ENCODE results near the gene SLC35F1. TPM values are rescaled to one million over a fixed set of nuclear protein-coding genes. Genes with fewer than 3 reads are reported as not detected.

The SLC35F1 gene
- total and polyA plus RNA-seq, 9 of the 15 experiments (the other 6 are each of a cell fraction or from before 2014, with no cell fraction given) = 0.03 to 0.06 TPM; not detected in 7

GRCh38 chr6:118103381-118104146 lies 196.5 kb downstream of the SLC35F1 start:
- no peaks in the 10 kb centered on the region for H4K20me1 ChIP-seq (replicated peaks; ENCODE audit: control insufficient read depth, insufficient read depth, low read length)
- in situ Hi-C loops (cut with MboI) (no loop called here), intact Hi-C loops (cut with micrococcal nuclease) (no loop called here)
- WGBS (ENCODE audit: insufficient coverage, low coverage, missing lambda C conversion rate) = 0% methylated on average over 5 of the region's 5 CpGs
- H3K27ac ChIP-seq (ENCODE audit: extremely low read depth, low read depth, low read length) = no peak overlapping the region
- CTCF ChIA-PET (ENCODE audit: low intra/inter-chr PET ratio) = no interaction called here
- FAIRE-seq (no peak), ATAC-seq (no peak), DNase-seq (ENCODE audit: extremely low read depth in 1 of 4, low spot score in 3 of 4) (no peak)
- no peak overlapping the region for H3K4me2 ChIP-seq (ENCODE audit: insufficient read depth, low read length)
- H3K79me2 ChIP-seq (ENCODE audit: control insufficient read depth, insufficient read depth, low read length) = no peaks in the 10 kb centered on the region
- no peaks in the 10 kb centered on the region for H3K4me1 ChIP-seq (replicated peaks in 1 of 2; ENCODE audit: control insufficient read depth in 2 of 2, insufficient read depth in 2 of 2, low read length in 2 of 2)
- no peaks in the 10 kb centered on the region for H3K36me3 ChIP-seq (ENCODE audit: control insufficient read depth, insufficient read depth, low read length)
- POLR2A ChIA-PET = no interaction called here
- no peaks in the 10 kb centered on the region for H3K9me1 ChIP-seq (ENCODE audit: control insufficient read depth, insufficient read depth, low read length)
- no peaks in the 10 kb centered on the region for H3K9me3 ChIP-seq (replicated peaks; ENCODE audit: control insufficient read depth, insufficient read depth, low read depth, low read length)
- no peak overlapping the region for H3K9ac ChIP-seq (ENCODE audit: insufficient read depth in 1 of 2, low read depth in 2 of 2, low read length in 2 of 2)
- no peak overlapping the region for H3K4me3 ChIP-seq
- H3K27me3 ChIP-seq (ENCODE audit: control insufficient read depth in 2 of 2, insufficient read depth in 2 of 2, low read length in 2 of 2) = no peaks in the 10 kb centered on the region
- H2AFZ ChIP-seq (ENCODE audit: low read depth, low read length) = no peak overlapping the region
- BruUV-seq (replicated peaks) = no TSS peak
- TF ChIP-seq NR3C1 (CRISPR knock-in tag; IDR thresholded peaks at IDR 0.05) (no peak), ZFPM2 (CRISPR knock-in tag; IDR thresholded peaks at IDR 0.05) (no peak), NR1H2 (CRISPR knock-in tag; IDR thresholded peaks at IDR 0.05) (no peak)
- TF ChIP-seq, protein P1, sequence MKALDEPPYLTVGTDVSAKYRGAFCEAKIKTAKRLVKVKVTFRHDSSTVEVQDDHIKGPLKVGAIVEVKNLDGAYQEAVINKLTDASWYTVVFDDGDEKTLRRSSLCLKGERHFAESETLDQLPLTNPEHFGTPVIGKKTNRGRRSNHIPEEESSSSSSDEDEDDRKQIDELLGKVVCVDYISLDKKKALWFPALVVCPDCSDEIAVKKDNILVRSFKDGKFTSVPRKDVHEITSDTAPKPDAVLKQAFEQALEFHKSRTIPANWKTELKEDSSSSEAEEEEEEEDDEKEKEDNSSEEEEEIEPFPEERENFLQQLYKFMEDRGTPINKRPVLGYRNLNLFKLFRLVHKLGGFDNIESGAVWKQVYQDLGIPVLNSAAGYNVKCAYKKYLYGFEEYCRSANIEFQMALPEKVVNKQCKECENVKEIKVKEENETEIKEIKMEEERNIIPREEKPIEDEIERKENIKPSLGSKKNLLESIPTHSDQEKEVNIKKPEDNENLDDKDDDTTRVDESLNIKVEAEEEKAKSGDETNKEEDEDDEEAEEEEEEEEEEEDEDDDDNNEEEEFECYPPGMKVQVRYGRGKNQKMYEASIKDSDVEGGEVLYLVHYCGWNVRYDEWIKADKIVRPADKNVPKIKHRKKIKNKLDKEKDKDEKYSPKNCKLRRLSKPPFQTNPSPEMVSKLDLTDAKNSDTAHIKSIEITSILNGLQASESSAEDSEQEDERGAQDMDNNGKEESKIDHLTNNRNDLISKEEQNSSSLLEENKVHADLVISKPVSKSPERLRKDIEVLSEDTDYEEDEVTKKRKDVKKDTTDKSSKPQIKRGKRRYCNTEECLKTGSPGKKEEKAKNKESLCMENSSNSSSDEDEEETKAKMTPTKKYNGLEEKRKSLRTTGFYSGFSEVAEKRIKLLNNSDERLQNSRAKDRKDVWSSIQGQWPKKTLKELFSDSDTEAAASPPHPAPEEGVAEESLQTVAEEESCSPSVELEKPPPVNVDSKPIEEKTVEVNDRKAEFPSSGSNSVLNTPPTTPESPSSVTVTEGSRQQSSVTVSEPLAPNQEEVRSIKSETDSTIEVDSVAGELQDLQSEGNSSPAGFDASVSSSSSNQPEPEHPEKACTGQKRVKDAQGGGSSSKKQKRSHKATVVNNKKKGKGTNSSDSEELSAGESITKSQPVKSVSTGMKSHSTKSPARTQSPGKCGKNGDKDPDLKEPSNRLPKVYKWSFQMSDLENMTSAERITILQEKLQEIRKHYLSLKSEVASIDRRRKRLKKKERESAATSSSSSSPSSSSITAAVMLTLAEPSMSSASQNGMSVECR (CRISPR knock-in tag; IDR thresholded peaks at IDR 0.05) = no peak
